GM21381 (cell line): ENCODE results near the gene SCGB1D4.

ENCODE experiments used
- ATAC-seq: cut with Tn5 transposase; IDR thresholded peaks from one replicate; pipeline ENCODE4 v1.9.1; 2021; ENCODE audit warnings: mild to moderate bottlenecking, moderate library complexity; ENCODE audit not compliant: unreplicated experiment

The SCGB1D4 gene

DNA sequence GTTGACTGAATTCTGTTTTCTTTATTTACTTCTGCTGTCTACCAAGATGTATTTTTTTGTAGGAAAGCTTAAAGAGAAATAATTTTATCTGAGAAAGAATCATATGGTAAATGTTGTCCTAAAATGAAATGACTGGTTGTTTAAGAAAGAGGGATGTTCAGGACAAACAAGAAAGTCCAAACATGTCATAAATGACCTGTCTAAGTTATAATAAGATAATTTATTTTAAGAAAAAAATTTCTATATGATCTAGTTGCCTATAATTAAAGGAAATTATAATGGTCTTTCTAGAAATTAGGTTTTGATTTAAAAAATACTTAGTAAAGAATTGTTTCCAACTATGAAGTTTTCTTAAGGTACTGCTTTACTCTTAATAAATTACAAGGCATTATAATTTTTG is 18.4 kb downstream of the SCGB1D4 start:
- no peak for ATAC-seq

DNA sequence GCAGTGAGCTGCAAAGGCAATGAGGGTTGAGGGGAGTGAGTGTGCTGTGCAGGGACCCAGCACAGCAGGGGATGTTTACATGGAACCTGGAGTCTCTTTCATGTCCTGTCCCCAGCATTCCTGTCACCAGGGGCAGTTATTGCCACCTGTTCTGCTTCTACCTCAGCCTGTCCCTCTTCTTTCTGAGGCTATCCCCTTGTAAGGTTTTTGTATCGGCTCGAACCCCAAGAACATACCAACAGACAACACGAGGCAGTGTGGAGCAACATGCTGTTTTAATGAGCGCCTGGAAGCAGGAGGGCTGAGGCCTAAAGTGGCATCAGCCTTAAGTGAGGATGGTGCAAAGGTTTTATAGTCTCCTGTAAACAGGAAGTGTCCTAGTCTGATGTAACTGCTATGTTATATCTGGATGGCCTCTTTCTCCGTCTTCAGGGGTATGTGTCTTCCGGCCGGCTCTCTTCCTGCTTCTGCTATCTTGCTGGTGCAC is 25.0 kb downstream of the SCGB1D4 start:
- ATAC-seq: no peak

DNA sequence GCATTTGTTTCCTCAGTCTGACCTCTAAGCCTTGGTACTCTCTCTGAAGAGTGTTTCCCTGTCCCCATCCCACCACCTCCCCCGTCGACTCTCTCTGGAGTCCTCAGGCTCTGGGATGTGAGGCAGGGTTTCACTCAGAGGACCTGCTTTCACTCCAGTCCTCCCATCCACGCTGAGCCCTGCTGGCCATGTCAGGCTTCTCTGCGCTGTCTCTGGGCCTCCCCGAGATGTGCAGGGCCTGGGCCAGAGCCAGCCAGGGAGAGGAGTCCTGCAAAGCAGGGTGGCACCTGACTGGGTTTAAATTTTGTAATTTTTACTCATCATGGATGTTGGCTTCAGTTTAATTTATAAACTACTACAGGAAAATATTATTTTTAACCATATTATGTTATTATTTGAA is 25.6 kb downstream of the SCGB1D4 start:
- no peak for ATAC-seq

DNA sequence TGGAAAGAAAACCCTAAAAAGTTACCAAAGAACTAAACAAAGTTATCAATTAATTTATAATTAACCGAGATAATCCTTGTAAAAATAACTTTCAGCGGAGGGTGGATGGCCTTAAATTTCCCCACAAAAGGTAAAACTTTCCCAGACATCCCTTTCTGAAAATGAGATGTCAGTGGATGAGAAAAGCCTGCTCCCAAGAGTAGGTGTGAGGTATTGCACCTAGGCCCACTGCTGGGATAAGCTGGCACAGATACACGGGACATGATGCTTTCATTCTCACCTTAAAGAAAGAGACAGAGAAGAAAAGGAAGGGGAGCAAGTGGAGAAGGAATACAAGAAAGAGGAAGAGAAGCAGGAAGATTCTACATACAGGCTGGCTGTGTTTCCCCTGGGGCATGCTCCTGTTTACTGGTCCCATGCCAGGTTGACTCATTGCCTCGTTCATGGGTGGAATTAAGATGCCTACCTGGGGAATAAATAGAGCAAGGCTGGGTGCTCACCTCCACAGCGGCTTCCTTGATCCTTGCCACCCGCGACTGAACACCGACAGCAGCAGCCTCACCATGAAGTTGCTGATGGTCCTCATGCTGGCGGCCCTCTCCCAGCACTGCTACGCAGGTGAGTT is 29.1 kb downstream of the SCGB1D4 start, which contains the start of gene SCGB2A2:
Gene SCGB2A2, plus strand, starts transcription at position 505 of the 625 bp plus-strand sequence. Its CDS starts 59 bp downstream, at position 564.
- no peak for ATAC-seq

DNA sequence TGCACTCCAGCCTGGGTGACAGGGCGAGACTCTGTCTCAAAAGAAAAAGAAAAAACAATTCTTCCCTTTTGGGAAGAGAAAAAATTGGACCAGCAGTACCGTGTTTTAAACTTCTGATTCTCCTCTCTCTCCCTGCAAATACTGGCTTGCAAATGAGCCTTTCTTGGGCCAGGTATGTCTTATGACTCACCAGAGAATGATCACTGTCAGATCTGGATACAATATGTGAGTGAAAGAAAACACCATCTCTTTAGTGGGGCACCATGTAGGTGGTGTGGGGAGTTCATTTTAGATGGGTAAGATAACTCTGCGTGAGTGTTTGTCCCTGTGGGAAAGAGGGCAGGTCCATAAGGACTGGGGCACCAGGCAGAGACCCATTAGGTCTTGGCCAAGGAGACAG is 31.3 kb downstream of the SCGB1D4 start:
- no peak for ATAC-seq

DNA sequence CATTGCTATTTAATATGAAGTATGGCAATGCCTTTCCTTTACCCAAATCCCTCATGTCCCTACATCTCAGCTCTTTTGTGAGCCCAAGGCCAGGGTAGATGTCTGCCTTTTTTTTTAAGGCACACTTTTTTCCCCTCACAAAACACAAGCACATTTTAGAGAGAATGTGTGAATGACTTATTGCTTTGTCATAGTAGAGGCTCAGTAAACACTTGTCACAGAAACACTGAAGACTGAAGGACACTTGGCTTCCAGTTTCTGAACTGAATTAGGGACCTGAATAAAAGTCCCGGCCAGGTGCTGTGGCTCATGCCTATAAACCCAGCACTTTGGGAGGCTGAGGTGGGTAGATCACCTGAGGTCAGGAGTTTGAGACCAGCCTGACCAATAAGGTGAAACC is 31.8 kb downstream of the SCGB1D4 start:
- ATAC-seq: no peak

DNA sequence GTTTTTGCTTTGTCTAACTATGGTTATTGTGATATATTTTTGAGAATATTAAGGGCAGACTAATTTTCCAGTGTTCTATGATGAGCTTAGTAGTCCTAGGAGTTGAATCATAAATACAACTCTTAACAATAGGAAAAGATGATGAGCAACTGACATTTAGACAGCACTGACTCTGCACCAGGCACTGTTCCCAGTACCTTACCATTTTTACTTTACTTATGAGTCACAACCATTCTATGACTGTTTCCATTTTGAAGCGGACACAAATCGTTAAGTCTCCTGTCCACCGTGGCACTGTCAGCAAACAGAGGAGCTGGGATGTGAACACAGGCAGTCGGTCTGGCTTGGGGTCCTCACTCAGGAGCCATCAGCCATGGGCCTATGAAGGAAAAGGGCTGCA is 32.3 kb downstream of the SCGB1D4 start:
- no peak for ATAC-seq

DNA sequence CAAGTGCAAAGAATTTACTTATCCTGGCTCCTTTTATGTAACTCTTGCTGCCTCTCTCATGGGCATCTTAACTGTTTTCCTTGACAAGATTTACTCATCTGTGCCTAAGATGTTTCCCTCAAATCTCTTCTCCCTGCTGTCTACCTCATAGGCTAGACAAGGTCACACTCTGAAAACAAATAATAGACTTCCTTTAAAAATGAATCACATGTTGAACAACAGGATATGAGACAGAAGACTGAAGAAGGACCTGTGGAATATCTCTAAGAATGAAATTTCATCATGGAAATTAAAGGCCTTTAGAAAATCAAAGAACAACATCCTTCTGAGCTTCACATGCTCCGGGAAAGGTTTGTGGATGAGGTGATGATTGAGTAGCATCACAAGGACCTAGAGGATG is 34.9 kb downstream of the SCGB1D4 start:
- ATAC-seq: no peak

DNA sequence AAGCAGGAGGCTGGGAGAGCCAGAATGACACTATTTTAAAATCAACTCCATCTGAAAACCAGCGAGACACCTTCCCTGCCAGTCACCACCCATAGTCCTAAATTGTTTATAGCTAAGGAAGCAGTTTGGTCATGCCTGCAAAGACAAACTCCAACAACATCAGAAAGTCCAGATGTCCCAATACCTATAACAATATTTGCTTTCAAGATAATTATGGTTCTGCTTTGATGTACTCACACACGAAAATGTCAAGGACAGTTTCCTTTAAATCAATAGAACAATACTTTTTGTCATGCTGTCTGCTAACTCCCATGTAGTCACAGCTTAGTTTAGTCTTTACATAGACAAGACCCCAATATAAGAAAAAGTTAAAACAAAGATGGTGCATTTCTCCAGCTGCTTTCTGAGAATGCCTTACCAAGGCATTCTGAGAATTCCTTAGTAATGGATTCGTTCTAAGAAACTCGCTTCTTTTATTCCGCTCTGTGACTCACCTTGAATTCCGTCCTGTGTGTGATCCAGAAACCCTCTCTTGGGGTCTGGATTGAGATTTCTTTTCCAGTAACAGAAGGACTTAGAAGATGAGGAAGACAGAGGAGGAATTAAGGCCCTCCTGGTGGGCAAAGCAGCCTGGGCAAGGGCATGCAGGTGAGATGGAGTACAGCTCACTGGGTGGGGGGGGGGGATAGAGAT is 38.5 kb downstream of the SCGB1D4 start:
- ATAC-seq: no peak

DNA sequence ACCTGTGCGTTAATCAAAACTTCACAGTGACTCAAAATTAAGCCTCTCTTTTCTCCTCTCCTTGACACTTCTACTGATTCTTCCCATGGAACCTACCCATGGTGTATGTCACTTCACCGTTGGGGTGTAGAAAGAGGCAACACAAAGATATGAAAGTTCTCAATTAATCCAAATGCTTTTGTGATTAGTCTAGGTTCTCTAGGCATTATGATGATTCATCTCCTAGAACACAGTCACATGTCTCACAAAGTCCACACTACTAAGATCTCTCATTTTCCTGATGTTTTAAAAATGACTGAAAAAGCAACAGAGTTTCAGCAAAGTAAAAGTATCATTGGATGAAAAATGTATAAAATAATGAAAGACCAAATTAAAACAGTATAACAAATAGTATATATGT is 42.6 kb downstream of the SCGB1D4 start:
- ATAC-seq: no peak

DNA sequence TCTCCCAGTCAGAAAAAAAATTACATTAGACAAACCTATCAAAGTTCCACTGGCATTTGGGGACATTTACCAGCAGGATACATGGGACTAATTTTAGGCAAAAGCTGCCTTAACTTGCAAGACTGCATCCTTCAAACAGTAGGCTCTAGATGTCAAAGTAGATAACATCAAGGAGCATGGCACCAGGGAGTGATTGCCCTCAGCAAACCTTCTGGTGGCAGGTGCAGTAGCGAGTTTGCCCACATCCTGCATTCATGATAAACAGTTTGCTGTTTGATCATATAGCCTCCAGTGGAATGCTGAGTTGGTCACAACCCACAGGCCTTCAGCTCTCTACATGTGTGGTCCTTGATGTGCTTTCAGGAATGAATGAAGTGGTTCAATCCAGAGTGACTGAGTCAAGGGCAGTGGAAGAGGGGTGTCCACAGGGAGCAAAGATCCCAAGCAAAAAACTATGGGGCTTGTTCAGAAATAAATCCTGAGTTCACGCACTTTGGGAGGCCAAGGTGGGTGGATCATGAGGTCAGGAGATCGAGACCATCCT is 44.8 kb downstream of the SCGB1D4 start:
- ATAC-seq: no peak

DNA sequence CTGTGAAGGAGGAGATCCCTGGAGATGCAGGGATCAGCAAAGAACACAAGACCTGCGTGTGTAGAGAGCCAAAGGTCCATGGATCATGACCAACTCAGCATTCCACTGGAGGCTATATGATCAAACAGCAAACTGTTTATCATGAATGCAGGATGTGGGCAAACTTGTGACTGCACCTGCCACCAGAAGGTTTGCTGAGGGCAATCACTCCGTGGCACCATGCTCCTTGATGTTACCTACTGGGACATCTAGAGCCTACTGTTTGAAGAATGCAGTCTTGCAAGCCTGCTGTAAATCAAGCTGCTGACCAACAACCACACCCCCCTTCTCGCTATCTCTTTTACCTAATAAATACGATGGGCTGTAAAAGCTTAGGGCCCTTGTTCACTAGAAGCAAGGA is 47.2 kb downstream of the SCGB1D4 start:
- no peak for ATAC-seq
